ENCODE results near the gene B4GALT3. TPM values are rescaled to one million over a fixed set of nuclear protein-coding genes. Genes with fewer than 3 reads are reported as not detected.
A peak's percentile ranks its signal among the peaks of the same experiment; 100 is the strongest.

B4GALT3 gene
- total and polyA plus RNA-seq, 9 of the 15 experiments (the other 6 are each of a cell fraction or from before 2014, with no cell fraction given), result 31.2 to 103 (median 46.1) TPM

- no peak for TF ChIP-seq PTRF (tag; IDR thresholded peaks at IDR 0.05)
- TF ChIP-seq NFATC3 (IDR thresholded peaks at IDR 0.05), result no peak
- no peak for TF ChIP-seq NEUROD1 (IDR thresholded peaks at IDR 0.05; ENCODE audit: borderline replicate concordance, low read depth, low read length, partially characterized antibody)
- peak; percentile 51; the same call in 1 of the 2 replicates for TF ChIP-seq DIDO1 (tag; IDR thresholded peaks at IDR 0.05; ENCODE audit: low read depth)
- TF ChIP-seq ZFP91 (CRISPR knock-in tag; IDR thresholded peaks at IDR 0.05), result no peak
- no peak for TF ChIP-seq ZNF134 (CRISPR knock-in tag; conservative IDR thresholded peaks at IDR 0.05)
- TF ChIP-seq ZNF395 (CRISPR knock-in tag; IDR thresholded peaks at IDR 0.05), result no peak
- TF ChIP-seq ATF4 (CRISPR knock-in tag; IDR thresholded peaks at IDR 0.05), result no peak
- TF ChIP-seq THRB (CRISPR knock-in tag; conservative IDR thresholded peaks at IDR 0.05), result peak; percentile 78; the same call in 1 of the 2 replicates
- peak; percentile 11 to 16; a peak in 1 of 4 replicates for TF ChIP-seq KDM1A (IDR thresholded peaks at IDR 0.05)
- no peak for TF ChIP-seq ZNF717 (CRISPR knock-in tag; IDR thresholded peaks at IDR 0.05)
- TF ChIP-seq MTA2 (IDR thresholded peaks at IDR 0.05; ENCODE audit: low read depth), result peak; percentile 38; the same call in 1 of the 2 replicates
- TF ChIP-seq CBX3 (IDR thresholded peaks at IDR 0.05; ENCODE audit: borderline replicate concordance in 1 of 2, low read length in 2 of 2), result no peak
- TF ChIP-seq IRF1 (CRISPR knock-in tag; IDR thresholded peaks at IDR 0.05; ENCODE audit: borderline replicate concordance), result no peak
- TF ChIP-seq E2F8 (IDR thresholded peaks at IDR 0.05; ENCODE audit: low read depth, partially characterized antibody), result peak; percentile 24
- TF ChIP-seq KDM5B (IDR thresholded peaks at IDR 0.05; ENCODE audit: insufficient replicate concordance, low read depth, low read length), result peak; percentile 16
- 0 out of 2 replicates have a peak, but pooled peaks have one; percentile 59 for TF ChIP-seq ZEB2 (IDR thresholded peaks at IDR 0.05)
- peak; percentile 88; the same call in 1 of the 2 replicates for TF ChIP-seq HLTF (IDR thresholded peaks at IDR 0.05)
These were observed 45.5 kb downstream of the B4GALT3 start (continued) for GRCh38 chr1:161131523-161132409.

Data from K562 (cell line).